Measurements from ENCODE around the gene GOLGA6L7.
"Not testable (repeated sequence)": the region's sequence is repeated elsewhere in the genome, so short reads cannot be mapped to it uniquely, and the experiment has no call there.

GRCh38 chr15:28819930-28820295, 28.5 kb downstream of the GOLGA6L7 start:
- TF ChIP-seq CTCF, POLR2A (IDR thresholded peaks at IDR 0.05): not testable (repeated sequence)

Measured in right lobe of liver (tissue), 4 donors.